Activated gamma-delta T cell (primary cell): ENCODE results near the gene MGRN1.

ENCODE experiments used
- DNase-seq: peaks from one replicate; lab custom pipeline; 2025; lab: John Stamatoyannopoulos, UW

Gene MGRN1

GRCh38 chr16:4699046-4699556 is 74.5 kb downstream of the MGRN1 start:
- no peak for DNase-seq

GRCh38 chr16:4700380-4700996 is 75.9 kb downstream of the MGRN1 start:
- no peak for DNase-seq

GRCh38 chr16:4700997-4701743 is 76.5 kb downstream of the MGRN1 start:
- DNase-seq, result no peak

GRCh38 chr16:4701791-4702465 is 77.3 kb downstream of the MGRN1 start:
- no peak for DNase-seq

- DNase-seq, result no peak
Observed at GRCh38 chr16:4702466-4702808, 77.8 kb downstream of the MGRN1 start.

GRCh38 chr16:4703906-4704305 is 79.3 kb downstream of the MGRN1 start:
- no peak for DNase-seq

GRCh38 chr16:4704491-4704890 is 79.9 kb downstream of the MGRN1 start:
- DNase-seq, result no peak

- no peak for DNase-seq
Observed at GRCh38 chr16:4704913-4705312, 80.3 kb downstream of the MGRN1 start.

- DNase-seq, result no peak
Observed at GRCh38 chr16:4706871-4707270, 82.2 kb downstream of the MGRN1 start.

GRCh38 chr16:4709481-4709880 is 84.9 kb downstream of the MGRN1 start:
- no peak for DNase-seq

- no peak for DNase-seq
Observed at GRCh38 chr16:4713663-4714501, 89.3 kb downstream of the MGRN1 start.

GRCh38 chr16:4714996-4715395 is 90.4 kb downstream of the MGRN1 start:
- no peak for DNase-seq

- no peak for DNase-seq
Observed at GRCh38 chr16:4718466-4718865, 93.8 kb downstream of the MGRN1 start.

- no peak for DNase-seq
Observed at GRCh38 chr16:4723071-4723767, 98.6 kb downstream of the MGRN1 start.

- DNase-seq, result no peak
Observed at GRCh38 chr16:4724661-4725270, 100.1 kb downstream of the MGRN1 start.

- DNase-seq, result no peak
Observed at GRCh38 chr16:4726616-4727015, 102.0 kb downstream of the MGRN1 start.

- no peak for DNase-seq
Observed at GRCh38 chr16:4728676-4729075, 104.0 kb downstream of the MGRN1 start.

GRCh38 chr16:4729876-4730275 is 105.2 kb downstream of the MGRN1 start:
- DNase-seq, result no peak

- DNase-seq, result no peak
Observed at GRCh38 chr16:4733211-4733742, 108.7 kb downstream of the MGRN1 start.

GRCh38 chr16:4733747-4734062 is 109.1 kb downstream of the MGRN1 start:
- DNase-seq, result no peak
